ENCODE results near the gene SNRNP70.
A peak's percentile ranks its signal among the peaks of the same experiment; 100 is the strongest.

SNRNP70 gene

GRCh38 chr19:49103331-49104085 is 18.3 kb downstream of the SNRNP70 start:
- no peaks in the 10 kb centered on the region for H3K4me1 ChIP-seq (ENCODE audit: control insufficient read depth, low read length)
- H4K20me1 ChIP-seq (ENCODE audit: control insufficient read depth, insufficient read depth, low read depth, low read length) = peaks cover 20% of the 10 kb centered on the region
- no peaks in the 10 kb centered on the region for H3K27me3 ChIP-seq (ENCODE audit: control insufficient read depth, low read length)
- no peak overlapping the region for H3K4me2 ChIP-seq (ENCODE audit: low read length)
- no peak overlapping the region for H3K4me3 ChIP-seq (ENCODE audit: low read length)
- H3K9me3 ChIP-seq (ENCODE audit: control insufficient read depth, insufficient read depth, low read length) = no peaks in the 10 kb centered on the region
- H3K27ac ChIP-seq (ENCODE audit: low read depth, low read length) = no peak overlapping the region
- H3K9me2 ChIP-seq (replicated peaks; ENCODE audit: control insufficient read depth, low read length) = no peaks in the 10 kb centered on the region
- TF ChIP-seq CTCF (IDR thresholded peaks at IDR 0.05; ENCODE audit: low read depth, low read length, poor library complexity, severe bottlenecking) = no peak
- TF ChIP-seq EZH2phosphoT487 (IDR thresholded peaks at IDR 0.05; ENCODE audit: borderline replicate concordance, low read length) = no peak
- peaks cover 7% of the 10 kb centered on the region for H3F3A ChIP-seq (ENCODE audit: control insufficient read depth, insufficient read depth)
- H3K79me2 ChIP-seq (ENCODE audit: control insufficient read depth, low read length) = peaks cover 11% of the 10 kb centered on the region
- peaks cover 96% of the 10 kb centered on the region for H3K36me3 ChIP-seq (ENCODE audit: control insufficient read depth, low read length)

- Histone ChIP-seq H3K4me1 (ENCODE audit: control insufficient read depth, low read length) (no peaks in the 10 kb centered on the region), H3K9me2 (replicated peaks; ENCODE audit: control insufficient read depth, low read length) (no peaks in the 10 kb centered on the region), H3K36me3 (ENCODE audit: control insufficient read depth, low read length) (peaks cover 96% of the 10 kb centered on the region), H3K79me2 (ENCODE audit: control insufficient read depth, low read length) (peaks cover 4% of the 10 kb centered on the region), H3K27ac (ENCODE audit: low read depth, low read length) (no peak overlapping the region), H3K9me3 (ENCODE audit: control insufficient read depth, insufficient read depth, low read length) (no peaks in the 10 kb centered on the region), H3K27me3 (ENCODE audit: control insufficient read depth, low read length) (no peaks in the 10 kb centered on the region), H4K20me1 (ENCODE audit: control insufficient read depth, insufficient read depth, low read depth, low read length) (peaks cover 15% of the 10 kb centered on the region), H3K4me2 (ENCODE audit: low read length) (no peak overlapping the region), H3F3A (ENCODE audit: control insufficient read depth, insufficient read depth) (peaks cover 14% of the 10 kb centered on the region), H3K4me3 (ENCODE audit: low read length) (no peak overlapping the region)
- TF ChIP-seq CTCF (IDR thresholded peaks at IDR 0.05; ENCODE audit: low read depth, low read length, poor library complexity, severe bottlenecking) (no peak), EZH2phosphoT487 (IDR thresholded peaks at IDR 0.05; ENCODE audit: borderline replicate concordance, low read length) (no peak)
These were observed 19.1 kb downstream of the SNRNP70 start for GRCh38 chr19:49104229-49104864.

GRCh38 chr19:49106648-49107135 is 21.4 kb downstream of the SNRNP70 start:
- TF ChIP-seq CTCF (IDR thresholded peaks at IDR 0.05; ENCODE audit: low read depth, low read length, poor library complexity, severe bottlenecking) (peak; percentile 99), EZH2phosphoT487 (IDR thresholded peaks at IDR 0.05; ENCODE audit: borderline replicate concordance, low read length) (no peak)

More at GRCh38 chr19:49106648-49107135, 21.4 kb downstream of the SNRNP70 start:
- Histone ChIP-seq H3K4me3 (ENCODE audit: low read length) (no peak overlapping the region), H3K4me1 (ENCODE audit: control insufficient read depth, low read length) (no peaks in the 10 kb centered on the region), H3K79me2 (ENCODE audit: control insufficient read depth, low read length) (no peaks in the 10 kb centered on the region), H3K27ac (ENCODE audit: low read depth, low read length) (no peak overlapping the region), H3K4me2 (ENCODE audit: low read length) (no peak overlapping the region), H3K9me2 (replicated peaks; ENCODE audit: control insufficient read depth, low read length) (no peaks in the 10 kb centered on the region), H3F3A (ENCODE audit: control insufficient read depth, insufficient read depth) (peaks cover 30% of the 10 kb centered on the region), H3K9me3 (ENCODE audit: control insufficient read depth, insufficient read depth, low read length) (no peaks in the 10 kb centered on the region), H4K20me1 (ENCODE audit: control insufficient read depth, insufficient read depth, low read depth, low read length) (peaks cover 15% of the 10 kb centered on the region), H3K27me3 (ENCODE audit: control insufficient read depth, low read length) (no peaks in the 10 kb centered on the region), H3K36me3 (ENCODE audit: control insufficient read depth, low read length) (peaks cover 78% of the 10 kb centered on the region)
